ENCODE data around the gene LCN1.

GRCh38 chr9:135515083-135515951, 5.9 kb upstream of the LCN1 start:
- TF ChIP-seq EZH2 (IDR thresholded peaks at IDR 0.05; ENCODE audit: low read length) (no peak), CTCF (optimal IDR thresholded peaks at IDR 0.05 in 1 of 3, IDR thresholded peaks at IDR 0.05 in 1 of 3, conservative IDR thresholded peaks at IDR 0.05 in 1 of 3; ENCODE audit: extremely low read depth in 1 of 3, insufficient read depth in 2 of 3, low read length in 3 of 3) (no peak)
